ENCODE results near the gene RNASEH2B.

- no peak for TF ChIP-seq CTCF (conservative IDR thresholded peaks at IDR 0.05; ENCODE audit: low read depth, low read length)
- no peak for TF ChIP-seq EZH2 (IDR thresholded peaks at IDR 0.05; ENCODE audit: borderline replicate concordance, low read depth, low read length, poor library complexity, severe bottlenecking)
These were observed 80.7 kb downstream of the RNASEH2B start for GRCh38 chr13:50990065-50990817.
